ENCODE results near the gene ECHS1.
"Not testable (repeated sequence)": the region's sequence is repeated elsewhere in the genome, so short reads cannot be mapped to it uniquely, and the experiment has no call there.

Gene ECHS1

DNA sequence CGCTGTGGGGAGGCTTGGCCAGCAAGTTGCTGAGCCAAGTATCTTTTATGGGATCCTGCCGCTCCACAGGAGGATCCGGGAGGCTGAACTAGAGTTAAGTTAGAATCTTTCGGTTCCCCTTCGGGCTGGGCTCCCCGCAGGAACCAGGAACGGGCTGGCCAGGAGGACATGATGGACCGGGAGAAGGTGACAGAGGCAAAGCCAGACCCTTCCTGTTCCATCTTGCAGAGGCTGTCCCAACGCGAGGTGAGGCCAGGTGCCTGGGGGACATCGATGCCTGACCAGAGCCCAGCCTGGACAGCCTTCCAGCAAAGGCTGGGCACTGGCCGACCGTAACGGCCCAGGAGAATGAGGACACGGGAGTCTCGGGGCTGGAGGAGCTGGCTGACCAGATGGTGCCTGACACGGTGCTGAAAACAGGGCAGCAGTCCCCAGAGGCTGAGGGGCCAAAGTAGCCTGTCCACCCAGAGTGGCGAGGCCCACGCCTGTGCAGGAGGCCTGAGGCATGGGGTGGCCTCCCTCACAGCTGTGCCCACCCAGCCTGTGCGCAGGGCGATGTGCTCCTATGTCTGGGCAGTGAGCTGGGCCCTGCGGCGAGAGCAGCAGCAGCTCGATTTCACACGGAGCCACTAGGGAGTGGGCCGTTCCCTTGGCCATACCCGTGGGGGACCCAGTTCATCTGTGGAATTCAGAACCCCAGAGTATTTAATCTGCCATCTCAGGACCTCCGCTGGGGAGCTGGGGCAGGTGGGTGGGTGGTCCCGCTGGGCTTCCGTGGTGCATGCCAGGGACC, 4.1 kb upstream of the ECHS1 start:
- no peak for DNase-seq

DNA sequence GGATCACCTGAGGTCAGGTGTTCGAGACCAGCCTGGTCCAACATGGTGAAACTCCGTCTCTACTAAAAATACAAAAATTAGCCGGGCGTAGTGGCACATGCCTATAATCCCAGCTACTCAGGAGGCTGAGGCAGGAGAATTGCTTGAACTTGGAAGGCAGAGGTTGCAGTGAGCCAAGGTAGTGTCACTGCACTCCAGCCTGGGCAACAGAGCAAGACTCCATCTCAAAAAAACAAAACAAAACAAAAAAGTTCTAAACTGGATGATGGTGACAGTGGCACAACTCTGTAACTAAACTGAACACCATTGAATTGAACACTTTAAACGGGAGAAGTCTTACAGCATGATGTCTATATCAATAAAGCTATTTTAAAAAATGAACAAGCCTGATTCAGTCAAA, 3.0 kb upstream of the ECHS1 start:
- DNase-seq: not testable (repeated sequence)

GRCh38 chr10:133375357-133376115, 2.4 kb upstream of the ECHS1 start:
- DNase-seq: no peak

- DNase-seq: no peak
Measured at GRCh38 chr10:133372507-133372906, 647 bp downstream of the ECHS1 start.

DNA sequence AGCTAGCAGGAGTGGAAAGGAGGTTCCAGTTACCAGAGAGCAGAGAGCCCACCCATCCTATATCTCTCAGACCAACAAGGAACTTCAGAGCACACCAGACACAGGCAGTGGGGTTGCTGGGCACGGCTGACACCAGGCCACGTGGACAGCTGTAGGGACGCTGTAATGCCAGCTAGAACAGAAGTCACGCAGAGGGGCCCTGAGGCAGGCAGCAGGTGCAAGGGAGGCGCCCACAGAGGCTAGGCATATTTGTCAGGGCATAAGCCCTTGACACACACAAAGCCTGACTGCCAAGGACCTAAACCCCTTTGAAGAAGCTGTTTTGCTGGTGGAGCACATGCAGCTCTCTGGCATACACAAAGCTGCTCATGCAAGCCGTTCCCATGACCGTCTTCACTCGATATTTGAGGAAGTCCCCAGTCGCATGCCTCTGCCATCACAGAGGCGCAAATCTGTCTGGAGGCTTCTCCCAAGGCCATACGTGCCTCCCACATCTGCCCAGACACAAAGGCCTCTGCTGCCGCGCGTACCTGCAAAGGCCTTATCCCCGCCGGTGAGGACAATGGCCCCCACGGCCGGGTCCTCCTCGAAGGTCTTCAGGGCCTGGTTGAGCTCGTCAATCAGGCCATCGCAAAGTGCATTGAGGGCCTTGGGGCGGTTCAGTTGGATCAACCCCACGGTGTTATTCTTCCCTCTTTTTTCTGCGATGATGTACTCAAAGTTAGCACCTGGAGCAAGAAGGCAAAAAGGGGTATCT, 2.9 kb downstream of the ECHS1 start:
- DNase-seq: no peak

GRCh38 chr10:133368153-133368552, 5.0 kb downstream of the ECHS1 start:
- no peak for DNase-seq

GRCh38 chr10:133367461-133367860, 5.7 kb downstream of the ECHS1 start:
- not testable (repeated sequence) for DNase-seq

GRCh38 chr10:133366751-133367150, 6.4 kb downstream of the ECHS1 start:
- no peak for DNase-seq

- DNase-seq: no peak
Measured at GRCh38 chr10:133366130-133366478, 7.0 kb downstream of the ECHS1 start.

- DNase-seq: no peak
Measured at GRCh38 chr10:133365461-133366129, 7.6 kb downstream of the ECHS1 start.

DNA sequence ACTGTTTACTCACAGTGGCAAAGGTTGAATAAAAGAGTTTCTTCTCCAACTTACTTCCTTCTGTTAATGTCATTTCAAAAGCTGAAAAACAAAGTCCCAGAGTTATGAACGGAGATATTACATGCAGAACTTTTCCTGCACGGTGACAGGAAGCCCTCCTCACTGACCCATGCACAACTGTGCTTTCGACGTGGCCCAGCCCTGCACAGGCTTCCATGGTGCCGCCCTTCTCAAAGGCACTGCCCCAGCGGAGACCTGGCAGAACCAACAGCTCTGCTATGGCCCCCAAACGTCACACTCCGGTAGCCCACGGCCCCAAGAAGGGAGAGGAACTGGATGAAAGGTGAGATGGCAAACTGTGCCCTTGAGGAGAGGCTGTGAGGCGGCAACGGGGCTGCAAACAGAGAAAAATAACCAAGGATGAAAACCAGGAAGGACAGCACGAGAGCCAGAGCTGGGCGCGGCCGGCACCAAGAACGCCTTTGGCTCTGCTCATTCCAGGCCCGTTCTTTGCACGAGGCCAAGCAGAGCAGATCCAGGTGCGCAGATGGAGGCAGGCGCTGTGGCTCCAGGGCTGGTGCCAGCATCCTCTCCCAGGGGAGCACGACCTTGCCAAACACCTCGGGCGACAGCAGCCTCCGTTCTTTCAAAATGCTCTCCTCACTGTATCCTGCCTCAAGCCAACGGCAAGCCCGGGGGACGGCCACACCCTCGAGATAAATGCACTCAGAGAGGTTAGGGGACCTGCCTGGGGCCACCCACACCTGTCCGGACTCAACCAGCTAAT, 8.3 kb downstream of the ECHS1 start:
- DNase-seq: no peak

GRCh38 chr10:133362846-133363245, 10.3 kb downstream of the ECHS1 start:
- DNase-seq: no peak

- no peak for DNase-seq
Measured at GRCh38 chr10:133361773-133362441, 11.2 kb downstream of the ECHS1 start.

- DNase-seq: no peak
Measured at GRCh38 chr10:133361227-133361626, 11.9 kb downstream of the ECHS1 start.

DNA sequence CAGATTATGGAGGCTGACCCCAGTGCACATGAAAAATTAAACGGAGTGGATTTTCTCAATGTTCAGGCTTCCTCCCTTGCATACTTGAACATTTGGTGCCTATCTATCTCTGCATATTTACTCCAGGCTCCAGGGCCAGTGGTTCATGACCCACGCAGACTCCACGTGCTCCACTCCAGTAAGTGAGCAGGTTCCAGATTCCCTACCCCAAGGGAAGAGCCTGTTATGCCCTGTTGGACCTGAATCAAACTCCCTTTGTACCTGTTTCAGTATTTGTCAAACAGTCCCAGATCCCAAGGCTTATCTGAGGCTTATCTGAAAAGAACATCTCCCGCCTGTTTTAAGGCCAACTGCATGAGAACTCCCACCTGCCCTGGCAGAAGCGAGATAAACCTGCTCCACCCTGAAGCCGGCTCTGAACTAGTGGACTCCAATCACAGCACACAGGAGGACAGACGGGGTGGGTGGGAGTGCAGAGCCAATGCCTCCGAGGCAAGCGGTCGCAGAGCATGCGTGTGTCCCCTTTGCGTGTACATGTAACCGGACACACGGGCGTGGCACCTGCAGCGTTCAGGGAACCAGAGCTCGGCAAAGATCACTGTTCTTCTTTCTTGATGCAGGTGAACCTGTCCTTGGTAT, 13.1 kb downstream of the ECHS1 start:
- DNase-seq: no peak

DNA sequence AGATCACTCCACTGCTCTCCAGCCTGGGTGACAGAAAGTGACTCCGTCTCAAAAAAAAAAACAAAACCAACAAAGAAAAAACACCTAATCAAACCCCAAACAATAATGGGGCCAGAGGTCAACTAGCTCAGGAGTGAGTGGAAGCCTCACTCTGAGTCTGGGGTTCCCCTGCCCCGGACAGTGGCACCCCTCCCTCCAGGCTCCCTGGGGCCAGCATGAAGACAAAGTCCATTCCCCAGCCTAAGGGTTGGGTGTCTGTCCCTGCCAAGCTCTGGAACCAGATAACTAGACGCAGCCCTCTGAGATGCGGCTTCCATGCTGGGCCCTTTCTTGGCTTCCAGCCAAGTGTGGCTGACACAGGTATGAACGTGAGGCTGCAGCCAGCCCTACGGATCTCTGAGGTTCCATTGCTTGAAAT, 13.6 kb downstream of the ECHS1 start:
- no peak for DNase-seq

- DNase-seq: no peak
Measured at GRCh38 chr10:133358925-133359310, 14.2 kb downstream of the ECHS1 start.

DNA sequence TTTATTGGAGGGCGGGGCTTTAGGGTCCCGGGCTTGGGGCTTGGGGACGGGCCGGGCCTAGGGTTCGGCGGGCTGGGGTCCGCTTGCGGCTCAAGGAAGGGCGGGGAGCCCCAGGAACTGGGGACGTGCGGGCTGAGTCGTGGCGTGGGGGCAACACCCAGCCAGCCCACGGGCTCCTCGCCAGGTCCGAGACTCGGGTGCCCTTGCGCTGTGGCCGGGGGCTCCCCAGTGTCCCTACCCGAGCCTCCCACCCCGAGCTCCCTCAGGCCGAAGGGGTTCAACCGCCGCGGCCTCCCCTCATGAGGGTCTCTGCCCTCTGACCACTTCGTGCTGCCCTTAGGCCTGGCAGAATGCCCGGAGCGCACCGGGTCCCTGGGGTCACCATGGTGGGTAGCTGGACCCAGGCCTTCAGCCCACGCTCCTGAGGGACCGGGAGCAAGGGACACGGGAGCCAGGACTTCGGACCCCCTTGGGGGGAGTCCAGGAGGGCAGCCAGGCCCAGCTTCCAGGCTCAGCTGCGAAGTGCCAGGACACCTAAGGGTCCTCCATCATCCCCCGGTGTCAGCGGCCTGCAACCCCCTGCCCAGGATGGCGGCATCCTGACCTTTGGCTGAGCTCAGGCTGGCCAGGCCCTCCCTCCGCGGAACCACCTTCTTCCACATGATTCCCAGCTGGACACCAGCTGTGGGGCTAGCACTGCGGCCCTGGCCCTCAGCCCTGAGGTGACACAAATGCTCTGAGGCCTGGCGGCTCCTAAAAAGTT, 14.8 kb downstream of the ECHS1 start:
- DNase-seq: no peak

- peak; percentile 81 for DNase-seq
Measured at GRCh38 chr10:133357285-133358161, 15.6 kb downstream of the ECHS1 start, which contains the start of gene FUOM. TSS of gene FUOM (minus strand) at chr10:133358019. CDS start at chr10:133358007, 12 bp downstream.
